Measurements from ENCODE around the gene LRRC56. TPM values are rescaled to one million over a fixed set of nuclear protein-coding genes. Genes with fewer than 3 reads are reported as not detected.

The LRRC56 gene
- total RNA-seq, 1 experiment from 2014 or later: 0.37 TPM

DNA sequence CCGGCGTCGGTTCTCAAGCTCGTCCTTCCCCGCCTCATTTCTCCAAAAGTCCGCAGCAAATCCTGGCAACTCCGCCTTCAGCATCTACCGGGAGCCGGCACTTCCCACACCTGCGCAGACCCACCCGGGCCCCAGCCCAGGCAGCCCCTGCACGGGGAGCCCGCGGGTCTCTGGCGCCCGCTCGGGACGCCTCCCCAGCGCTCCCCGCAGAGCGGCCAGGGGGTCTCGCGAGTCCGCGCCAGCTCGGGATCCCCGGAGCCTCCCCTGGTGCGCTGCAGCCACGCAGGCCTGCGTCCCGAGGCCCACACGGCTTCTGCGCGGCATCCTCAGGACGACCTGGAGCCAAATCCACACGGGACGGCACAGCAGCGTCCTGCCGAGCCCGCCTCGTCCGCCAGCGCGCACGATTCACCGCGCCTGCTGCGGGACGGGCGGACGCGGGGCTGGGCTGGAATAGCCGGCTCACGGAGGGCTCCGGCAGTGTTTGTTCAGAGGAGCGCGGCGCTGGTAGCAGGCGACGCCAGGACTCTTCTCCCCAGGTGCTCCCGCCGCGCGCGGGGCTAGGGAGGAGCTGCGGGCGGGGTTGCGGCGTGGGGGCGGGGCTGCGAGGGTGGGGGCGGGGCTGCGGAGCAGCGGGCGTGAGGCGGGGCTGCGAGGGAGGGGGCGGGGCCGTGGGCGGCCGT lies 38.1 kb downstream of the LRRC56 start:
- H3K79me2 ChIP-seq (ENCODE audit: low read length): peaks cover 38% of the 10 kb centered on the region
- H3K36me3 ChIP-seq (ENCODE audit: insufficient read depth, low read length): no peaks in the 10 kb centered on the region

DNA sequence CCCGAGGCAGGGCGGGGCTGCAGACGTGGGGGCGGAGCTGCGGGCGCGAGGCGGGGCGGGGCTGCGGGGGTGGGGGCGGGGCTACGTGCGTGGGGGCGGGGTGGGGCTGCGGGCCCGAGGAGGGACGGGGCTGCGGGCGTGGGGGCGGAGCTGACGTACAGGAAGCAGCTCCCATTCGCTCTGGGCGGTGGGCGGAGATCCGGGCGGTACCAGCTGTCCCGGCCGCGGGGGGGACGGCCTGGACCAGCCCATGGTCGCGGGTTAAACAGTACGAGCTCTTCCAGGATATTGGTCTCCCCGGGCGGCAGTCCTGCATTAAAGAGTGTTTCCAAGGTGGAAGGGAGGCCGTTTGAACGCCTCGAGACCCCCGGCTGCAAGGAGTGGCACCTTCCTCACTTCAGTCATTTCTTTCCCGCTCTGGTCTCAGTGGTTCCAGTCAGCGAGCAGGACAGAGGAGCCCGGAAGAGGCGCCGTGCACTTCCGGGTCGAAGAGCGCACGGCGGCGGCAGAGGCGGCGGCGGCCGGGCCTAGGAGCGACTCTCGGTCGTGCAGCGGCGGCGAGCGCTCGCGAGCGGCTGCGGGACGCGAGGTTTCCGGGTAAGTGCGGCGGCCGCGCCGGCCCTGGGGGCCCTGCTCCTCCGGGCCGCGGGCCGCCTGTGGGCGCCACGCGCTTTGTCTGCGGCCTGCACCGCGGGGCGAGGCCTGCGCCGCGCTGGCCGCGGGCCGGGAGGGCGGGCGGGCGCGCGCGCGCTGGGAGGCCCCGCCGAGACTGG lies 38.9 kb downstream of the LRRC56 start, which contains the start of gene PHRF1:
PHRF1 (plus strand) TSS at position 475 of the 773 bp plus-strand sequence. CDS start 5,043 bp downstream, outside the sequence.
- H2AFZ ChIP-seq (ENCODE audit: low read length): peak within 1 kb of the TSS; percentile 99
- H3K4me3 ChIP-seq (ENCODE audit: low read length): peak within 1 kb of the TSS; percentile 78
- H3K79me2 ChIP-seq (ENCODE audit: low read length): peaks cover 45% of the 10 kb centered on the region
- H3K9me2 ChIP-seq (replicated peaks; ENCODE audit: insufficient read depth, low read length): no peaks in the 10 kb centered on the region
- H3K9me3 ChIP-seq (ENCODE audit: low read length): no peaks in the 10 kb centered on the region
- DNase-seq: peak; percentile 97
- peaks cover 19% of the 10 kb centered on the region for H3K4me1 ChIP-seq (ENCODE audit: low read length)
- peaks cover 2% of the 10 kb centered on the region; the same call in 1 of the 2 replicates for H3K36me3 ChIP-seq (ENCODE audit: insufficient read depth, low read length)
- peak within 1 kb of the TSS; percentile 91 for H3K9ac ChIP-seq (ENCODE audit: low read length)
- peaks cover 39% of the 10 kb centered on the region for H4K20me1 ChIP-seq (ENCODE audit: insufficient read depth, low read depth, low read length)
- no peaks in the 10 kb centered on the region for H3K27me3 ChIP-seq (ENCODE audit: low read length)
- H3K4me2 ChIP-seq (ENCODE audit: low read depth, low read length, poor library complexity, severe bottlenecking): peak within 1 kb of the TSS; percentile 90
- peak within 1 kb of the TSS; percentile 79 for H3K27ac ChIP-seq (ENCODE audit: low read length)

More for the DNA sequence above, 38.1 kb downstream of the LRRC56 start:
- DNase-seq: no peak
- no peak overlapping the region for H2AFZ ChIP-seq (ENCODE audit: low read length)
- H3K4me2 ChIP-seq (ENCODE audit: low read depth, low read length, poor library complexity, severe bottlenecking): no peak overlapping the region
- H3K9ac ChIP-seq (ENCODE audit: low read length): no peak overlapping the region
- no peak overlapping the region for H3K4me3 ChIP-seq (ENCODE audit: low read length)
- H3K9me2 ChIP-seq (replicated peaks; ENCODE audit: insufficient read depth, low read length): no peaks in the 10 kb centered on the region
- H3K27ac ChIP-seq (ENCODE audit: low read length): no peak overlapping the region
- H3K9me3 ChIP-seq (ENCODE audit: low read length): no peaks in the 10 kb centered on the region
- peaks cover 36% of the 10 kb centered on the region for H4K20me1 ChIP-seq (ENCODE audit: insufficient read depth, low read depth, low read length)
- no peaks in the 10 kb centered on the region for H3K27me3 ChIP-seq (ENCODE audit: low read length)
- H3K4me1 ChIP-seq (ENCODE audit: low read length): peaks cover 19% of the 10 kb centered on the region

- peak overlapping the region; percentile 87 for H3K4me2 ChIP-seq (ENCODE audit: low read depth, low read length, poor library complexity, severe bottlenecking)
- peak overlapping the region; percentile 78 for H3K4me3 ChIP-seq (ENCODE audit: low read length)
- peaks cover 54% of the 10 kb centered on the region for H3K79me2 ChIP-seq (ENCODE audit: low read length)
- peaks cover 19% of the 10 kb centered on the region for H3K4me1 ChIP-seq (ENCODE audit: low read length)
- no peaks in the 10 kb centered on the region for H3K9me3 ChIP-seq (ENCODE audit: low read length)
- no peak for DNase-seq
- H2AFZ ChIP-seq (ENCODE audit: low read length): no peak overlapping the region
- H3K27ac ChIP-seq (ENCODE audit: low read length): peak overlapping the region; percentile 2; the same call in 1 of the 2 replicates
- H3K36me3 ChIP-seq (ENCODE audit: insufficient read depth, low read length): peaks cover 10% of the 10 kb centered on the region; the same call in 1 of the 2 replicates
- peaks cover 46% of the 10 kb centered on the region for H4K20me1 ChIP-seq (ENCODE audit: insufficient read depth, low read depth, low read length)
- no peaks in the 10 kb centered on the region for H3K27me3 ChIP-seq (ENCODE audit: low read length)
- peak overlapping the region; percentile 91 for H3K9ac ChIP-seq (ENCODE audit: low read length)
- H3K9me2 ChIP-seq (replicated peaks; ENCODE audit: insufficient read depth, low read length): no peaks in the 10 kb centered on the region
Observed at GRCh38 chr11:576811-577610, 39.7 kb downstream of the LRRC56 start.

GRCh38 chr11:577611-577894 lies 40.2 kb downstream of the LRRC56 start:
- Histone ChIP-seq H3K27ac (ENCODE audit: low read length) (no peak overlapping the region), H3K4me1 (ENCODE audit: low read length) (peaks cover 19% of the 10 kb centered on the region)

DNA sequence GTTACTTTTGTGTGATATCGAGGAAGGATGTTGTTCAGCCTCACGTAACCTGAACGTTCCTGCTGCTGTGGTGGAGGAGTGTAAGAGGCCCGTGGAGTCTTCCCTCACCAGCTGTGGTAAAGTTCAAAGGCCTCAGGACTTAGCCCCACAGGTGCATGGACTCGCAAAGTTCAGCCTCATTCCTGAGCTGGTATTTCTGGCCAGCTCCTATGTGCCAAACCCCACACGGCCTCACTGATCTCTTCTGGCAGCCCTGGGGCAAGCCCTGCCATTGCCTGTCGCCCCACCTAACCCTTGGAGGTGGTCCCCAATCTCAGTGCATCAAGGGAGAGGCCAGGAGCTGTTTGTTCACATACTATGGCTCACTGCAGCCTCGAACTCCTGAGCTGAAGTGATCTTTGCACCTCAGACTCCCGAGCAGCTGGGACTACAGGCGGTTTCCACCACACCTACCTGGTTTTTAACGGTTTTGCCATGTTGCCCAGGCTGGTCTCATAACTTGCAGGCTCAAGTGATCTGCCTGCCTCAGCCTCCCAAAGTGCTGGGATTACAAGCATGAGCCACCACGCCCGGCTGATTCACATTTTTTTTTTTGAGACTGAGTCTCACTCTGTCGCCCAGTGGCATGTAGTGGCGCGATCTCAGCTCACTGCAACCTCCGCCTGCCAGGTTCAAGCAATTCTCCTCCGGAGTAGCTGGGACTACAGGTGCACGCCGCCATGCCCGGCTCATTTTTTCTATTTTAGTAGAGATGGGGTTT lies 41.1 kb downstream of the LRRC56 start:
- Histone ChIP-seq H3K4me3 (ENCODE audit: low read length) (peak overlapping the region; percentile 78), H4K20me1 (ENCODE audit: insufficient read depth, low read depth, low read length) (peaks cover 46% of the 10 kb centered on the region), H3K4me2 (ENCODE audit: low read depth, low read length, poor library complexity, severe bottlenecking) (peak overlapping the region; percentile 87)

More at GRCh38 chr11:577611-577894, 40.2 kb downstream of the LRRC56 start:
- H3K4me2 ChIP-seq (ENCODE audit: low read depth, low read length, poor library complexity, severe bottlenecking): peak overlapping the region; percentile 87
- H3K9me2 ChIP-seq (replicated peaks; ENCODE audit: insufficient read depth, low read length): no peaks in the 10 kb centered on the region
- H2AFZ ChIP-seq (ENCODE audit: low read length): no peak overlapping the region
- no peaks in the 10 kb centered on the region for H3K9me3 ChIP-seq (ENCODE audit: low read length)
- no peaks in the 10 kb centered on the region for H3K27me3 ChIP-seq (ENCODE audit: low read length)
- H4K20me1 ChIP-seq (ENCODE audit: insufficient read depth, low read depth, low read length): peaks cover 46% of the 10 kb centered on the region
- peak overlapping the region; percentile 91 for H3K9ac ChIP-seq (ENCODE audit: low read length)
- DNase-seq: no peak
- H3K79me2 ChIP-seq (ENCODE audit: low read length): peaks cover 56% of the 10 kb centered on the region
- peak overlapping the region; percentile 78 for H3K4me3 ChIP-seq (ENCODE audit: low read length)
- H3K36me3 ChIP-seq (ENCODE audit: insufficient read depth, low read length): peaks cover 12% of the 10 kb centered on the region; the same call in 1 of the 2 replicates

GRCh38 chr11:579830-580601 lies 42.7 kb downstream of the LRRC56 start:
- no peaks in the 10 kb centered on the region for H3K9me3 ChIP-seq (ENCODE audit: low read length)
- no peak overlapping the region for H3K9ac ChIP-seq (ENCODE audit: low read length)
- H2AFZ ChIP-seq (ENCODE audit: low read length): no peak overlapping the region
- H3K36me3 ChIP-seq (ENCODE audit: insufficient read depth, low read length): peaks cover 20% of the 10 kb centered on the region
- peaks cover 15% of the 10 kb centered on the region for H3K4me1 ChIP-seq (ENCODE audit: low read length)
- peaks cover 66% of the 10 kb centered on the region for H3K79me2 ChIP-seq (ENCODE audit: low read length)
- no peak overlapping the region for H3K27ac ChIP-seq (ENCODE audit: low read length)
- H3K4me2 ChIP-seq (ENCODE audit: low read depth, low read length, poor library complexity, severe bottlenecking): no peak overlapping the region
- no peaks in the 10 kb centered on the region for H3K9me2 ChIP-seq (replicated peaks; ENCODE audit: insufficient read depth, low read length)
- peaks cover 46% of the 10 kb centered on the region for H4K20me1 ChIP-seq (ENCODE audit: insufficient read depth, low read depth, low read length)
- no peaks in the 10 kb centered on the region for H3K27me3 ChIP-seq (ENCODE audit: low read length)
- DNase-seq: no peak
- H3K4me3 ChIP-seq (ENCODE audit: low read length): no peak overlapping the region

More for the DNA sequence above, 41.1 kb downstream of the LRRC56 start:
- Histone ChIP-seq H2AFZ (ENCODE audit: low read length) (no peak overlapping the region), H3K79me2 (ENCODE audit: low read length) (peaks cover 58% of the 10 kb centered on the region), H3K36me3 (ENCODE audit: insufficient read depth, low read length) (peaks cover 14% of the 10 kb centered on the region), H3K27ac (ENCODE audit: low read length) (no peak overlapping the region), H3K27me3 (ENCODE audit: low read length) (no peaks in the 10 kb centered on the region), H3K9ac (ENCODE audit: low read length) (peak overlapping the region; percentile 91), H3K9me2 (replicated peaks; ENCODE audit: insufficient read depth, low read length) (no peaks in the 10 kb centered on the region), H3K4me1 (ENCODE audit: low read length) (peaks cover 19% of the 10 kb centered on the region), H3K9me3 (ENCODE audit: low read length) (no peaks in the 10 kb centered on the region)
- DNase-seq: no peak

DNA sequence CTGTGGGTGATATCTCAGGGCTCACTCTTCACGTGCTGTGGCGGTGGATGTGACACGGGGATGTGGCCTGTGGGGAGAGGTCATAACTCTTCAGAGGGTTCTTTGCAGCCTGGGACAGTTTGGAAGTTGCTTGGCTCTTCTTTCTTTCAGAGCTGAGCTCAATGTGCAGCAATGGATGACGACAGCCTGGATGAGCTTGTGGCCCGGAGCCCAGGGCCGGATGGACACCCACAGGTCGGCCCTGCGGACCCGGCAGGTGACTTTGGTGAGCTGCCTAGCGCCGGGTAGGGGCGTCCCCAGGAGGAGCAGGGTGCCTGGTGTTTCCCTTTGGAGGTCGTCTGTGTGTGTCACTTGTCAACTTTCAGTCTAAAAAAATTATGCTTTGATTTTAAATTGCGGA lies 44.0 kb downstream of the LRRC56 start:
- no peaks in the 10 kb centered on the region for H3K27me3 ChIP-seq (ENCODE audit: low read length)
- no peak overlapping the region for H3K4me3 ChIP-seq (ENCODE audit: low read length)
- no peak overlapping the region for H3K4me2 ChIP-seq (ENCODE audit: low read depth, low read length, poor library complexity, severe bottlenecking)
- H3K9me2 ChIP-seq (replicated peaks; ENCODE audit: insufficient read depth, low read length): no peaks in the 10 kb centered on the region
- H3K36me3 ChIP-seq (ENCODE audit: insufficient read depth, low read length): peaks cover 20% of the 10 kb centered on the region
- H3K4me1 ChIP-seq (ENCODE audit: low read length): peaks cover 12% of the 10 kb centered on the region
- DNase-seq: no peak
- peaks cover 66% of the 10 kb centered on the region for H3K79me2 ChIP-seq (ENCODE audit: low read length)
- H2AFZ ChIP-seq (ENCODE audit: low read length): no peak overlapping the region
- H3K27ac ChIP-seq (ENCODE audit: low read length): no peak overlapping the region
- no peaks in the 10 kb centered on the region for H3K9me3 ChIP-seq (ENCODE audit: low read length)
- peaks cover 46% of the 10 kb centered on the region for H4K20me1 ChIP-seq (ENCODE audit: insufficient read depth, low read depth, low read length)
- H3K9ac ChIP-seq (ENCODE audit: low read length): no peak overlapping the region
